Measurements from ENCODE around the gene PDCD11.
"Not testable (repeated sequence)": the region's sequence is repeated elsewhere in the genome, so short reads cannot be mapped to it uniquely, and the experiment has no call there.

PDCD11 gene

GRCh38 chr10:103476046-103476768 lies 79.8 kb downstream of the PDCD11 start:
- DNase-seq (ENCODE audit: low spot score): no peak

DNA sequence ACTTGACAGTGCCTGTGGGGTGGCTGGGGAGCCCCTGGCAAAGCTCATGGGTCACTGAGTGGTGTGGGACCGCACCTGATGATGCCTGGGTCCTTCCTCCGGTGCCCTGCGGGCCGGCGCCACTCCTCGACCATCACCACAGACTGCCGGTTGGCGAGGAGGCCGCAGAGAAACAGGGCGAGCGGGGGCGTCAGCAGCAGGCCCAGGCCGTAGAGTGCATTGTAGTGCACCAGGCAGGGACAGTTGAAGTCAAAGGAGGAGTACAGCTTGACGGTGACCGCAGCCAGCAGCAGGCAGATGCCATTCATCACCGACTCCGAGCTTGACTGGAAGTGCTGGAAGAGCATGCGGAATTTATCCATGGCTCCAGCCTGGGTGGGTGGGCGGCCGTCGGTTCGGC lies 82.2 kb downstream of the PDCD11 start:
- no peak for DNase-seq (ENCODE audit: low spot score)

DNA sequence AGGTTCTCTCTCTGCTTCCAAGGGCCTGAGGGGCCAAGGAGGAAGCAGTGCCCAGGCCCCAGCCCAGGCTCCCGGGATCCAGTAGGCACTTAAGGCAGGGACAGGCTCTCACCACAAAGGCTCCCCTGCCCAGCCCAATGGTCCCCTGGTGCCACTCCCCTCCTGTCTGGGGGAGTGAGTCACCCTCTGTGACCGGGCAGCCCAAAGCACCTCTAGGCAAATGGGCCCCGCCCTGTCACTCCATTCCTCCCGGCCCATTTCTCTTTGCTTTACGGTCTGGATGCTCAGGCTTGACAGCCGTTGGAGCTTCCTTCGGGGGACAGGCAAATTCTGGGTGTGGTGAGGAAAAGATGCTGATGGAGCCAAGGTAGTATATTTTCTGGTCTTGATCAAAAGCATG lies 82.7 kb downstream of the PDCD11 start, which contains the start of gene CALHM3:
TSS of gene CALHM3 (minus strand) at position 106 of the 400 bp plus-strand sequence. CDS start 208 bp downstream, outside the sequence.
- no peak for DNase-seq (ENCODE audit: low spot score)

GRCh38 chr10:103480521-103480920 lies 84.1 kb downstream of the PDCD11 start:
- DNase-seq (ENCODE audit: low spot score): no peak

DNA sequence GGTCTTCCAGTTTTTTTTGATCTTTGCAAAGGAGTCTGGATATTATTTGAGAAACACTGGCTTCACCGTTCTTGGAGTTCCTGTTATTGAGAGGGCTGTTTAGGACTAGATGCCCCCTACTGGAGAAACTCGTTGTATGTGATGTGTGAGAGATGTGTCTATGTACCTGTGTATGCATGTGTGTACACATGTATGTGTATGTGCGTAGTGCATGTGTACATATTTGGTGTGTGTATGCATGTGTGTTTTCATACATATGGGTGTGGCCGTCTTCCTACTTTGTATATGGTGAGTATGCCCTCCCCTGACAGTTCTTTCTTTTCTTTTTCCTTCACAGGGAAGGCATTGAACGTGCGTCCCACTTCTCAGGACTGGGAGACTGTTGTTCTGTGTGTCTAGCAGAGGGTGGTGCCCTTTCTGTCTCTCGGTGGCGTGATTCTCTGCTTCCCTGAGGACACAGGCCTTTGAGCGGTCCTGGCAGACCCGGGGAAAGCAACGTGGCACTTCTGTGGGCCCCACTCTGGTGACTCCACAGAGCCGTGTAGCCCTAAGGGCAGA lies 85.6 kb downstream of the PDCD11 start:
- peak; percentile 75 for DNase-seq (ENCODE audit: low spot score)

GRCh38 chr10:103486635-103487409 lies 90.4 kb downstream of the PDCD11 start:
- not testable (repeated sequence) for DNase-seq (ENCODE audit: low spot score)

DNA sequence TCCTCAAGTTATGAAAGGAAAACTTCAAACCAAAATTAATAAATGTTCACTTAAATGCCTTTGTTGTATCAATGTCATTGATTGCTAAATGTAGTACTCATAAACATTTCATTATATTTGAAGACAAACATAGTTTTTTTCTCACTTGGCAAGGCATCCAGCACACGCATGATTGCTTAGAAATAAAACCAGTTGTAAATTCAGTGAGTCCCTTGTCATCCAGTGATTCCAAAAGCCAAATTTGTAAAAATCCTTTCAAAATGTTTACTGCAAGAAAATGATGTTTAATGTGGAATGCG lies 90.9 kb downstream of the PDCD11 start:
- no peak for DNase-seq (ENCODE audit: low spot score)

- DNase-seq (ENCODE audit: low spot score): no peak
These were observed 94.5 kb downstream of the PDCD11 start for GRCh38 chr10:103490986-103491314.

DNA sequence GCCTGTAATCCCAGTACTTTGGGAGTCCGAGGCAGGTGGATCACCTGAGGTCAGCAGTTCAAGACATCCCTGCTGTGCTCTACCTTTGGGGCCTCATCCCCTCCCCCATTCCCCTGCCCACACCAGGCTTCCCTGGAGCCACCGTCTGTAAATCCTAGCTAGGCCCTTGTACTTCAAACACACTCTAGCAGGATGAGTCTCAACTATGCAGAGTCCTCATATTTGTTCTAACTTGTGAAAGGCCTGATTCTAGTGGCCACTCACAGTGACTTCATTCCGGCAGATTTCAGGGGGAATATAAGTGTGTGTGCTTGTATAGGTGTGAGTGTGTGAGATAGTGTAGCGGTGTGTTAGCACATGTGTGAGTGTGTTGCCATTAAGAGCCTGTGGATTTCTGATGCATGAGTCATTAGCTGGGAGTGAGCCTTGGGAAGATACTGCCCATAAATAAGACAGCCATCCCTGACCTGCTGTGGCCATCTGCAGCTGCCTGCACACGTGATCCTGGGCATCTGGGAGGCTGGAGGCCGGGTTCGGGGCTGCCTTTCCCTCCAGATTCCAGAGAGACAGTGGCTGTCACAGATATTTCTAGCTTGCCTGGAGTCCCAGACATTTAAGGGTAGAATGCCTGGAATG lies 95.4 kb downstream of the PDCD11 start:
- DNase-seq (ENCODE audit: low spot score): peak; percentile 13

DNA sequence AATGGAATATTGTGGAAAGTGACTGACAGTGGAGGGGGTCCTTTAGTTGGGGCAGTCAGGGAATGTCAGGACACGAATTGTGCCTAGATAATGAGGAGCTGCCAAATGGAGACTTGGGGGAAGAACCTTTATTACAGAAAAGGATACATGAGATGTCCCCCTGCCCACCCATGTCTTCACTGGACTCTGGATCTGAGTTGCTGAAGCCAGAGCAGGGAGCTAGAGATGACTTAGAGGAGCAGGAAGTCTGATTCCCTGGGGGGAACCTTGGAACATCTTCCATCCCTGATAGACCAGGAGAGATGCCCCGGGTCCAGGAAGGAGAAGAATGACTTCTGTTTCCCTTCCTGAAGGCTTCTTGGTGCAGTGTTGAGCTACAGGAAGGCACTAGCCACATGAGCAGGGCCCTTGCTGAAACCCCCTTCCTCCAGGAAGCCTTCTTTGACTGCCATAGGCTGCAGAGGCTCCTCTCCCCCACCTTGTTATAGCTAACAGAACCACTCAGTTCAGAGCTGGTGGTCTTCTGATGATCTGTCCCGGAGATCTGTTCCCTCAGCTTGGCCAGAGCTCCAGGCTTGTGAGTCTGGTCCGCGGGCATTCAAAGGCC lies 96.3 kb downstream of the PDCD11 start:
- no peak for DNase-seq (ENCODE audit: low spot score)

DNA sequence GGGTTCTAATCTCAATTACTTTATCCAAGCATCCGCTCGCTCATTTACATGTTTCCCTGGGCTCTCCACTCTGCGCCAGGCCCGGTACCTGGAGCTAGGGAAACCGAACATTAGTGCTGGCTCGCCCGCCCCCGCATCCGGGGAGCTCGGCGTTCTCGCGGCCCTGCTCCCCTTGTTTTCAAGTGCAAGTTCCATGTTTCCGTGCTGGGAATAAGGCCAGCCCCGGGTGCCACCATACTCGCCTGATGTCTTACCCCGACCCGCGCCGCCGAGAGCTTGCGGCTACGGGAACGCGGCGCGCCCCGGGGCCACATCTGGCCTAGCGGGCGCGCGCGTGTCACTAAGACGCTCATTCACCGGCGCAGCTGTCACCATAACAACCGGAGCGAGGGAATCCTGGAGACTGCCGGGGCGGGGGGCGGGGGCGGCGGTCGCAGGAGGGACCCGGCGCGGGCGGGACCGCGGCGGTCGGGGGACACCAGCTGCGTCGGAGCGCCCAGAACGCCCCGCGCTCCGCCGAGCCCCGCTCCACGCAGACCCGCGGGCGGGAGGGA lies 97.0 kb downstream of the PDCD11 start, which contains the start of gene NEURL1:
TSS of gene NEURL1 (plus strand) at position 344 of the 554 bp plus-strand sequence. CDS start 683 bp downstream, outside the sequence.
- DNase-seq (ENCODE audit: low spot score): peak; percentile 48

DNA sequence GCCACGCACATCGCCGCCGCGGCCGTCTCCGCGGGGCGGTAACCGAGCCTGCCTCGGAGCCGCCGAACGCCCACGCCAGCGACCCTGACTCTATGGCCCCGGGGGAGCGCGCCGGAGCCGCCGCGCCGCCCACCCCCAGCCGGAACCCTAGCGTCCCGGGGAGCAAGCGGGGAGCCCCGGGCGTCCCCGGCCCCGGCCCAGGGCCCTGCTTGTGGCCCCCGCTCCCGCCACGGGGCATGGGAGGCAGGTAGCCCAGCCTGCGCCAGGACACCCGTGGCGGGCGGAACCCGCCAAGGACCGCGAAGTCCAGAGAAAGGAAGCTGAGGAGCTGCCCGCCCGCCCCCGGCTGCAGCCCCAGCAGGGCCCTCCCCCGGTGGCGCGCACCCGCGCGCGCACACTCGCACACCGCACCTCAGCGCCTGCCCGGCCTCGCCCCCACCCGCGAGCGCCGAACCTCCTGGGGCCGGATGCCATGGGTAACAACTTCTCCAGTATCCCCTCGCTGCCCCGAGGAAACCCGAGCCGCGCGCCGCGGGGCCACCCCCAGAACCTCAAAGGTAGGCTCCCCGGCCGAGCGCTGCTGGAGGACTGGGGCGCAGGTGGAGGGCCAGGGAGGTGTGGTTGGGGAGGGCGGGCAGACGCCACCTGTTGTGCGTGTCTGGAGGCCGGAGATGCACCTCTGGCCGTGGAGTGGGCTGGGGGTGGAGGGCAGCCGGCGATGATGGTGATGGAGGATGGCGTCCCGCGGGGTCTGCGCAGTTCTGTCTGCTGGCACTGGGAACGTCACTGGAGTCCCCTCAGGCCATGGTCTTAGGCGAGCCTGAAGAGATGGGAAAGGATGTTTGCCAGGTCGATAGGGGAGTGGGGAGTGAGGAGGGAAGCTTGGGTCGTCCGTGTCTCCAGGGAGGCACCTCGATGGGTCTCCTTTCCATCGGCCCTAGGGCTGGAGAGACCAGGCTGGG lies 97.8 kb downstream of the PDCD11 start:
- peak; percentile 34 for DNase-seq (ENCODE audit: low spot score)

GRCh38 chr10:103495321-103495720 lies 98.9 kb downstream of the PDCD11 start:
- DNase-seq (ENCODE audit: low spot score): no peak
